GM12873 (cell line): ENCODE results near the gene TANC1.

Source experiments
- CTCF ChIP-seq: IDR thresholded peaks from 2 replicates; pipeline ENCODE4 v1.5.1; 2012; ENCODE audit warnings: low read depth, mild to moderate bottlenecking, moderate library complexity, low read length, control low read depth; ENCODE audit not compliant: insufficient read depth; ENCODE audit errors: missing control alignments

The TANC1 gene

DNA sequence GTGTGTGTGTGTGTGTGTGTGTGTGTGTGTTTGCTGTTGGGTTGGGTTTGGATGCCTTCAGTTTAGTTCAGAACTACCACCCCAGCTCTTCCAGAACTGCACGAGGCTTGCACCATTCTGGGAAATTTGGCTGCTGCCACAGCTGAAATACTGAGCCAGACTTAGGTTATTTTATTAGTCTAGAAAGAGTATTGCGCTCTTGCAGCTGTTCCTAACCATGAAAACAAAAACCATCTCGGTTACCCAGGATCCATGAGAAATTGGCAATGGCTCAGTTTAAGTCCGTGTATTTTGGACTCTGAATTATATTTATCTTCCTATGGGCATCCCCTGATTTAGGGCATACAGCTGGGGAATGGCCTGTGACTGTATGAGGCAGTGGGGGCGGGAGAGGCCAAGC is 83.2 kb downstream of the TANC1 start:
- TF ChIP-seq CTCF: no peak

GRCh38 chr2:159052157-159052601 is 83.7 kb downstream of the TANC1 start:
- TF ChIP-seq CTCF: no peak

- TF ChIP-seq CTCF: no peak
Observed at GRCh38 chr2:159053161-159054031, 85.0 kb downstream of the TANC1 start.

- TF ChIP-seq CTCF: no peak
Observed at GRCh38 chr2:159054032-159054334, 85.5 kb downstream of the TANC1 start.

DNA sequence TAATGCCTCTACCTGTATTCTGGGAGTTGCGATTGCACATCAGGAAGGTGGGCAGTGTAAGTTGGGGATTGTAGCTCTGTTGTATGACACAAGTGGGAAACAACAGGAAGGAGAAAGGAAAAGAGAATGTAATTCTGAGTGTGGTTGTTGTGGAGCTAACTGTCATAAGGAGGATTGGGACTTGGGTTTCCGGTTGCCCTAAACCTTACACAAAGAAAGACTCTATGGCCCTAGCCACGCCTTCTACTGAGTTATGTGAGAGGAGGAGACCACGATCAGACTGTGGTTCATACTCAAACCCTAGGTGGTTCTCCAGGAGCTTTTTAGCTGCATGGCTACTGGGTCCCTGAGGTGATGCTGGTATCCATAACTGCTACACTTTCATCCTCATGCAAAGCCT is 86.5 kb downstream of the TANC1 start:
- no peak for TF ChIP-seq CTCF

- no peak for TF ChIP-seq CTCF
Observed at GRCh38 chr2:159060518-159060917, 92.1 kb downstream of the TANC1 start.

- no peak for TF ChIP-seq CTCF
Observed at GRCh38 chr2:159063677-159064076, 95.2 kb downstream of the TANC1 start.
